ENCODE results near the gene ANXA6.
A peak's percentile ranks its signal among the peaks of the same experiment; 100 is the strongest.

ANXA6 gene

GRCh38 chr5:151105561-151105960, 52.0 kb downstream of the ANXA6 start:
- DNase-seq (ENCODE audit: low read depth in 3 of 3): no peak

GRCh38 chr5:151104795-151105194, 52.8 kb downstream of the ANXA6 start:
- DNase-seq (ENCODE audit: low read depth in 3 of 3): no peak

GRCh38 chr5:151101746-151102145, 55.8 kb downstream of the ANXA6 start:
- DNase-seq (ENCODE audit: low read depth in 3 of 3): no peak

- DNase-seq (ENCODE audit: low read depth in 3 of 3): no peak
These were observed 56.4 kb downstream of the ANXA6 start for GRCh38 chr5:151101151-151101550.

- no peak for DNase-seq (ENCODE audit: low read depth in 3 of 3)
These were observed 56.9 kb downstream of the ANXA6 start for GRCh38 chr5:151100681-151101080.

GRCh38 chr5:151098768-151099121, 58.8 kb downstream of the ANXA6 start:
- no peak for DNase-seq (ENCODE audit: low read depth in 3 of 3)

GRCh38 chr5:151097820-151098767, 59.5 kb downstream of the ANXA6 start:
- DNase-seq (ENCODE audit: low read depth in 3 of 3): no peak

- no peak for DNase-seq (ENCODE audit: low read depth in 3 of 3)
These were observed 60.5 kb downstream of the ANXA6 start for GRCh38 chr5:151097061-151097460.

- no peak for DNase-seq (ENCODE audit: low read depth in 3 of 3)
These were observed 61.6 kb downstream of the ANXA6 start for GRCh38 chr5:151096001-151096373.

GRCh38 chr5:151095341-151096000, 62.1 kb downstream of the ANXA6 start:
- DNase-seq (ENCODE audit: low read depth in 3 of 3): no peak

GRCh38 chr5:151094852-151095245, 62.7 kb downstream of the ANXA6 start:
- DNase-seq (ENCODE audit: low read depth in 3 of 3): no peak

GRCh38 chr5:151094030-151094851, 63.3 kb downstream of the ANXA6 start:
- peak in 1 of 3 experiments; percentile 71 for DNase-seq (ENCODE audit: low read depth in 3 of 3)

- no peak for DNase-seq (ENCODE audit: low read depth in 3 of 3)
These were observed 64.1 kb downstream of the ANXA6 start for GRCh38 chr5:151093476-151093889.

- no peak for DNase-seq (ENCODE audit: low read depth in 3 of 3)
These were observed 64.8 kb downstream of the ANXA6 start for GRCh38 chr5:151092762-151093161.

- DNase-seq (ENCODE audit: low read depth in 3 of 3): no peak
These were observed 67.9 kb downstream of the ANXA6 start for GRCh38 chr5:151089726-151090125.

- no peak for DNase-seq (ENCODE audit: low read depth in 3 of 3)
These were observed 68.6 kb downstream of the ANXA6 start for GRCh38 chr5:151088986-151089385.

- no peak for DNase-seq (ENCODE audit: low read depth in 3 of 3)
These were observed 70.1 kb downstream of the ANXA6 start for GRCh38 chr5:151087486-151087885.

- DNase-seq (ENCODE audit: low read depth in 3 of 3): peak in 2 of 3 experiments; percentile 54 to 76
These were observed 70.6 kb downstream of the ANXA6 start for GRCh38 chr5:151086905-151087360.

GRCh38 chr5:151086192-151086869, 71.2 kb downstream of the ANXA6 start:
- DNase-seq (ENCODE audit: low read depth in 3 of 3): no peak

GRCh38 chr5:151085517-151086041, 72.0 kb downstream of the ANXA6 start:
- peak in 1 of 3 experiments; percentile 44 for DNase-seq (ENCODE audit: low read depth in 3 of 3)

- no peak for DNase-seq (ENCODE audit: low read depth in 3 of 3)
These were observed 73.2 kb downstream of the ANXA6 start for GRCh38 chr5:151084363-151084762.
